Tibial nerve (tissue), 4 donors: ENCODE results near the gene DEF6.

Experiments used
- CTCF ChIP-seq, 5 experiments: fragments of 200-600 bp in 3 of 5; fragments of 450-650 bp in 2 of 5; sonication (generic) in 3 of 5; IDR thresholded peaks; one replicate each; pipeline ENCODE4 v1.5.1; 2016 to 2019; ENCODE audit warnings: antibody characterized with exemption in 5 of 5, mild to moderate bottlenecking in 3 of 5, moderate library complexity in 2 of 5
- EP300 ChIP-seq, 2 donors: sonication (generic); formaldehyde crosslinking; IDR thresholded peaks; one replicate each; pipeline ENCODE4 v1.6.1; 2017; ENCODE audit warnings: antibody characterized with exemption in 2 of 2, mild to moderate bottlenecking in 1 of 2
- POLR2A ChIP-seq, 2 donors: fragments of 450-650 bp; IDR thresholded peaks; one replicate each; pipeline ENCODE4 v1.6.1; 2017; ENCODE audit warnings: antibody characterized with exemption in 2 of 2, mild to moderate bottlenecking in 2 of 2, moderate library complexity in 2 of 2

- TF ChIP-seq POLR2A (IDR thresholded peaks at IDR 0.05) (no peak), CTCF (IDR thresholded peaks at IDR 0.05) (no peak), EP300 (IDR thresholded peaks at IDR 0.05) (no peak)
Observed at GRCh38 chr6:35302604-35303241, 5.1 kb downstream of the DEF6 start.
